CD4-positive, alpha-beta T cell treated with Interleukin-4 for 4 hours (primary cell): ENCODE results near the gene PTGR2.
"Not testable (repeated sequence)": the region's sequence is repeated elsewhere in the genome, so short reads cannot be mapped to it uniquely, and the experiment has no call there.

Experiments
- DNase-seq: peaks from one replicate; pipeline ENCODE4 v3.0.0-alpha.2; 2020

Gene PTGR2

DNA sequence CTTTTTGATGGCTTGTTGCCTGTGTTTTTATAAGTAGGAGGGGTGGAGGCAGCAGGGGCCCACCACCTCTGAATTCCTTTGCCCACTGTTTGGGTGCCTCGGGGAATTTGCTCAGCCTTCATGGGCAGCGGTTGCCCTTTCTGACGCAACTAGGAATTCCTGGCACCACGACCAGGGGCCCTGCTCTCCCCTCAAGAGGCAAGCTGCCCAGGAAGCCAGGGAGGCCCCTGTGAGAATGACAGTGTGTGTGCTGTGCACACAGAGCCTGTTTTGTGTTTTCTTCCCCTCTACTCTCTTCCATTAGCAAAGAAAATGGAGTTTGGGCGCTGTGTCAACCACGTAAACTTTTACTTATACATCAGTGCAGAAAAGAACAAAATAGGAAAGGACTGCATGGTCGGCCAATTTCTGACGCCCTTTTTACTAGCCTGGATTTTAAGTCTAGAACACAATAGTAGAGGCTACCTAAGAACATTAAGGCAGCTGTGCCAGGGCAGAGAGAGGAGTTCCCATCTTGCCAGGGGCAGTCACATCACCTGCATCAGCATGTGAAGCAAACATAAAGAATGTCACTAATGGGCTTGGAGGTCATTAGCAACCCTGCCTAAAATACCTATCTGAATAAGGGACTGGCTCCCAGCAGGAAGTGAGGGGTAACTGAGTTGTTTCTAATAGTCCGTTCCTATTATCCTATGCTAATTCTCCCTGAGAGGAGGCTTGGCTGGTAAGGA lies 17.9 kb upstream of the PTGR2 start:
- DNase-seq = no peak

DNA sequence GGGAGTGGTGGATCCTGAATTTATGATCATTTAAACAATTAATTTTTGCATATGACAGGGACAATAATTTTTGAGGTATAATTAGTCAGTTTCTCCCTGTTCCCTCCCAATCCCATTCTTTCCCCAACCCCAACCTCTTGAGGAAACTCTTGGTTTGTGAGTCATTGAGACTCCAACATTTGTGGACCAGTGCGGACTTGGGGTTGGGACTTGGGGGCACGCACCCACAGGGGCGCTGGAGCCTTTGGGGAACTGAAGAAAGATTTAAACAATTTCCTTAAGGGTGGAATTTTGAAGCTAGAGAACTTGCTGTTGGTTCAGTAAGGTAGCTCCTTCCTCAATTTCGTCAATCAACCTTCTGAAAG lies 17.4 kb upstream of the PTGR2 start:
- no peak for DNase-seq

DNA sequence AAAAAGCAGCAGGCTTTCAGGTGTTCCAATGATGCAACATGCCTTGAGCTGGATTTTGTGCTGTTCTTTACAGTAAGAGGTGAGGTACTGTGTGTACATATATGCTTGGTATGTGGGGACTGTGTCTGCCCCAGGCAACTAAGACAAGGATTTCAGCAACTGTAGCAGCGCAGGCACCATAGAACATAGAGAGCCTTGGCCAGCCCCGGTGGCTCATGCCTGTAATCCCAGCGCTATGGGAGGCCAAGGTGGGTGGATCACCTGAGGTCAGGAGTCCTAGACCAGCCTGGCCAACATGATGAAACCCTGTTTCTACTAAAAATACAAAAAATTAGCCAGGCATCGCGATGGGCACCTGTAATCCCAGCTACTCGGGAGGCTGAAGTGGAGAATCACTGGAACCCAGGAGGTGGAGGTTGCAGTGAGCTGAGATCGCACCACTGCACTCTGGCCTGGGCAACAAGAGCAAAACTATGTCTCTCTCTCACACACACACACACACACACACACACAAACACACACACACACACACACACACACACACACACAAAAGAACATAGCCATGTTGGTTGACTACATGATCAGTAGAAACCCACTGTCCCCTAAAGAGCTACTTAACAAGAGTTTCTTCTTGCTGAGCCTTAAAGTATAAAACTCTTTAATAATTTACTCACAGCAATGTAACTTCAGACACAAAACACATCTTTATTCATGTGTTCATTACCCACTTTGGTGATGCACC lies 13.2 kb upstream of the PTGR2 start:
- DNase-seq = not testable (repeated sequence)

- no peak for DNase-seq
These were observed 9.4 kb upstream of the PTGR2 start for GRCh38 chr14:73842201-73842600.

DNA sequence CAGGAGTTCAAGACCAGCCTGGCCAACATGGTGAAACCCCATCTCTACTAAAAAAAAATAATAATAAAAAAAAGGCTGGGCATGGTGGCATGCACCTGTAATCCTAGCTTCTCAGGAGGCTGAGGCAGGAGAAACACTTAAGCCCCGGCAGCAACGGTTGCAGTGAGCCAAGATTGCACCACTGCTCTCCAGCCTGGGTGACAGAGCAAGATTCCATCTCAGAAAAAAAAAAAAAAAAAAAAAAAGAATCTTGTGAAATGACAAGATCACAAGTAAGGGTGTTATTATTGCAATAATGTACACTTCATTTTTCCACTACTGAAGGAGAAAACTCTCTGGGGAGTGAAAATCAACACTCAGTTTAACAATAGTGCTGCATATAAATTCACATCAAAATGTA lies 8.8 kb upstream of the PTGR2 start:
- DNase-seq = no peak

DNA sequence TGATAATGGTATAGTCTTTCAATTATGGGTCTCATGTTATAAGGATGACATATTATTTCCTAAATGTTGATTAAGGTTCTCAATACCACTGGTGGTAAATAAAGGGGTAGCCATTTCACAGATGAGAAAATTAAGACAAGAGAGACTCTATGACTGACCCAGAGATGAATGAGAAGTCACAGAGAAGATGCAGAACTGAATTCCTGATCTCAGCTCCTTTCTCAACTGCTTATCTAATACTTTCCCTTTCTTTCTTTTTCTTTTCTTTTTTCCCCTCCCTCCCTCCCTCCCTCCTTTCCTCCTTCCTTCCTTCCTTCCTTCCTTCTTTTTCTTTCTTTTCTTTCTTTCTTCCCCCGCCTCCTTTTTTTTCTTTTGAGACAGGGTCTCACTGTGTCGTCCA lies 8.3 kb upstream of the PTGR2 start:
- DNase-seq = no peak

- DNase-seq = no peak
These were observed 4.7 kb upstream of the PTGR2 start for GRCh38 chr14:73846947-73847346.

DNA sequence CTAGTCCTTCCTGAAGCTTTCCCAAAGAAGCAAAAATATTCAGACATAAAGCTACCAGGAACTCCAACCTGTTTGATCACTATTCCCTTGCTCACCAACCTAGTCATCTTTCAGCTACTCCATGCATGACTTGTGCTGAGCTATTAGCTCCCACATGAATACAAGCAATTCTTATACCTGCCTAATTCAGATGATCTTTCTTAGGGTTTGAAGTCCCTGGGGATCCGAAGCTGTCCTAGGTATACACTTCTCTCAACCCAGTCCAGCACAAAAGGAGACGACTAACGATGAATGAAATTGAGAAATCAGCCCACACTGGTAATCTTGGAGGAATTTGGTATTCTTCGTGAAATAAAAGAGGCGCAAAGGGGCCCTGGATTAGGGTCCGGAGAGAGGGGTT lies 631 bp upstream of the PTGR2 start:
- no peak for DNase-seq

- no peak for DNase-seq
These were observed 7.5 kb downstream of the PTGR2 start for GRCh38 chr14:73859145-73859544.

GRCh38 chr14:73861073-73861472 lies 9.4 kb downstream of the PTGR2 start:
- no peak for DNase-seq

- no peak for DNase-seq
These were observed 10.8 kb downstream of the PTGR2 start for GRCh38 chr14:73862480-73862879.

GRCh38 chr14:73863209-73863608 lies 11.6 kb downstream of the PTGR2 start:
- DNase-seq = no peak

DNA sequence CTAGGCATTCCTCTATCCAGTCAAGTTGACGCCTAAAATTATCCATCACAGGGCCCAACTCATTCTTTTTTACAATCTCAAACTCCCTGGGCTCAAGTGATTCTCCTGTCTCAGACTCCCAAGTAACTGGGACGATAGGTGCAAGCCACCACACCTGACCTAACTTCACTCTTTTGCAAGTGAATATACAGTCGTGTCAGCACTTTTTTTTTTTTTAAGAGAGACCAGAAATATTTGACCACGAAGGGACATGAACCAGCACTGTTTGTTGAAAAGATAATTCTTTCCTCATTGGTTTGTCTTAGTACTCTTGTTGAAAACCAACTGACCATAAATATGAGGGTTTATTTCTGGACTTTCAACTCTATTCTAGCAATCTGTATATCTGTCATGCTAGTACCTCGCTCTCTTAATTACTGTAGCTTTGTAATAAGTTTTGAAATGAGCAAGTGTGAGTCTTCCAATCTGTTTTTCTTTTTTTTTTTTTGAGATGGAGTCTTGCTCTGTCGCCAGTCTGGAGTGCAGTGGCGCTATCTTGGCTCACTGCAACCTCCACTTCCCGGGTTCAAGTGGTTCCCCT lies 14.0 kb downstream of the PTGR2 start:
- DNase-seq = no peak

DNA sequence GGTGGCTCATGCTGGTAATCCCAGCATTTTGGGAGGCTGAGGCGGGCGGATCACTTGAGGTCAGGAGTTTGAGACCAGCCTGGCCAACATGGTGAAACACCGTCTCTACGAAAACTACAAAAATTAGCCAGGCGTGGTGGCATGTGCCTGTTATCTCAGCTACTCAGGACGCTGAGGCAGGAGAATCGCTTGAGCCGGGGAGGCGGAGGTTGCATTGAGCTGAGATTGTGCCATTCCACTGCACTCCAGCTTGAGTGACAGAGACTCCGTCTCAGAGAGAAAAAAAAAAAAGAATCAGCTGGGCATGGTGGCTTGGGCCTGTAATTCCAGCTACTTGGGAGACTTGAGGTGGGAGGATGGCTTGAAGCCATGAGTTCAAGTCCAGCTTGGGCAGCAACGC lies 18.1 kb downstream of the PTGR2 start:
- DNase-seq = not testable (repeated sequence)

- DNase-seq = no peak
These were observed 19.0 kb downstream of the PTGR2 start for GRCh38 chr14:73870525-73871235.

DNA sequence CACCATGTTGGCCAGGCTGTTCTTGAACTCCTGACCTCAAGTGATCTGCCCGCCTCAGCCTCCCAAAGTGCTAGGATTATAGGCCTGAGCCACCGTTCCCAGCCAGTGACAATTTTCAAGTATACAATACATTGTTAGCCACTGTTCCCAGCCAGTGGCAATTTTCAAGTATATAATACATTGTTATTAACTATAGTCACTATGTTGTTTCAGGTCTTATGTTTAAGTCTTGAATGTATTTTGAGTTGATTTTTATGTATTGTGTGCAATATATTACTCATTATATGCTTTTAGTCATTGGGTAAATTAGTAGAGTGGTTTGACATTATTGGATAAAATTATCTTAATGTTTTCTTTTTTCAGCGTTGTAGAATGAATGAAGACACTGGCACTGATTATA lies 22.0 kb downstream of the PTGR2 start:
- no peak for DNase-seq

GRCh38 chr14:73877790-73878189 lies 26.2 kb downstream of the PTGR2 start:
- no peak for DNase-seq

DNA sequence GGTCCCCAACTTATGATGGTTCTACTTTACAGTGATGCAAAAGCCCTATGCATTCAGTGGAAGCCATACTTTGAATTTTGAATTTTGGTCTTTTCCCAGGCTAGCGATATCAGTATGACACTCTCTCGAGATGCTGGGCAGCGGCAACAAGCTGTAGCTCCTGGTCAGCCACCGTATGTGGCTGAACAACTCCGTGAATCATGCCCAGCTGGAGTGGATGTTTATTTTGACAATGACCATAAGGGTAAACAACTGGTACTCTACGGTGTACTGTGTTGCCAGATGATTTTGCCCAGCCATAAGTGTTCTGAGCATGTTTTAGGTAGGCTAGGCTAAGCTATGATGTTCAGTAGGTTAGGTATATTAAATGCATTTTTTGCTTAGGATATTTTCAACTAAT lies 26.8 kb downstream of the PTGR2 start:
- DNase-seq = no peak

- DNase-seq = no peak
These were observed 27.4 kb downstream of the PTGR2 start for GRCh38 chr14:73879027-73879426.

DNA sequence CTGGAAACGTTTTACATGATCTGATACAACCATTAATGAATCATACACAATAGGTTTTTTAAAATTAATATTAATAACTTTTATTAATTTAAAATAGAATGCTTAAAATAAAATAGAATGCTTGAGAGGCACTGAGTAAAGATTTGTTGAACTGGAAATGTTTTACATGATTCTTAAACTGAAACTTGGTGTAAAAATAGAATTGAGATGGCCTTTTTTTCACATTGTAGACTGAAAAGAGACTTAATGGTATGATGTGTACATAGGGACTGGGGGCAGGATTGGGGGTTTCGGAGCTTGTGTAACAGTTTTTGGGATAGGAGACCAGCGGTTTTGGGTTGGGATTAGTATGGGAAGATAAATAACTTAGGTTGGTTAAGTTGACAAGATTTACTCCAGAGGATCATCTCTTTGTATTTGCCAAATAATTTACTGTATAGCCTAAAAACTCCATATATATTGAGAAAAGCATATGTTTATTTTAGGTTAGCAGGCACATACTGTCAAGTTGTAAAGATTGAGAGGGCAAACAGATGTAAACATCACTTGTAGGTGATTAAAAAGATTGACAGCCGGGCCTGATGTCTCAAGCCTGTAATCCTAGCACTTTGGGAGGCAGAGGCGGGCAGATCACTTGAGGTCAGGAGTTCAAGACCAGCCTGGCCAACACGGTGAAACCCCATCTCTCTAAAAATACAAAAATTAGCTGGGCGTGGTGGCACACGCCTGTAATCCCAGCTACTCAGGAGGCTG lies 33.0 kb downstream of the PTGR2 start:
- DNase-seq = no peak

GRCh38 chr14:73886449-73887317 lies 35.1 kb downstream of the PTGR2 start, which contains the start of gene ZNF410:
Gene ZNF410 (plus strand): TSS chr14:73886859. CDS start chr14:73892176, 5,317 bp downstream.
- peak; percentile 85 for DNase-seq

DNA sequence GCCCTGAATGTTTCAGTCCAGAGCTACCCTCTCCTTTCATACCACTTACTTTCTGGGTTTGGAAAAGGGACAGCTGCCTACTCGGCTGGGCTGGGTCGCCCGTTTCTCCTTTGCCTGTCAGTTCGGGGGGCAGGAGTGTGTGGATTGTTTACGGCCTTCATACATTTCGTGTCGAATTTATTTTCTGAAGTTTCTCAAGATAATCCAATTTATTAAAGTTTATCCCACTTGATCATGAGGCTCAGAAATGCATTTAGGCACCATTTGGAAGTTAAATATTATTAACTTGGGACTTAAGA lies 35.6 kb downstream of the PTGR2 start:
- DNase-seq = peak; percentile 1
